GM18502 (cell line): ENCODE measurements around the gene CACNA1H.

ENCODE experiments used
- ATAC-seq: cut with Tn5 transposase; IDR thresholded peaks from one replicate; pipeline ENCODE4 v1.9.1; 2021; ENCODE audit warnings: mild to moderate bottlenecking; ENCODE audit not compliant: unreplicated experiment, poor library complexity

CACNA1H gene

DNA sequence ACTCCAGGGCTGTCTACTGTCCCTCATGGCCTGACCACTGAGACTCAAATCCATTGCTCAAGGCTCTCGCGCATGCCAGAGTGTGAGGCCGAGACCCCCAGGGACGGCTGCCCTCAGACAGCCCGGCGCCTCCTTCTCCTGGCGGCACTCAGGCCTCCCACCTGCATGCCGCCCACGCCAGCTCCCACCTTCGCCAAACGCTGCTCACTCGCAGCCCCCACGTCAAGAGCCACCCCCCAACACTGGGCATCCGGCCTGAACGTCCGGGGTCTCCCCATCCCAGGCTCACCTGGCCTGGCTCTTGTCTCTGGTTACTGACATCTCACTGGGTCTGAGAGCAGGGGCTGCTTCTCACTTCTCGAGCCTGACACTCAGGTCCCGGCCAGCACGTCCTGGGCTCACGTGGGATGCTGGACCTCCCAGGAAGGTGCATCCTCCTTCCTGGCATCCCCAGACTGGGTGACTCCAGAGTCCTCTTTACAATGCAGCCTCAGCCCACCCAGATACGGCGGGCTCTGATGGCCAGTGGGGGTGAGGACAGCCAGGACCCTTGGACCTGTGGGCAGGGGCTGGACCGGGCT, 12.2 kb upstream of the CACNA1H start:
- no peak for ATAC-seq

DNA sequence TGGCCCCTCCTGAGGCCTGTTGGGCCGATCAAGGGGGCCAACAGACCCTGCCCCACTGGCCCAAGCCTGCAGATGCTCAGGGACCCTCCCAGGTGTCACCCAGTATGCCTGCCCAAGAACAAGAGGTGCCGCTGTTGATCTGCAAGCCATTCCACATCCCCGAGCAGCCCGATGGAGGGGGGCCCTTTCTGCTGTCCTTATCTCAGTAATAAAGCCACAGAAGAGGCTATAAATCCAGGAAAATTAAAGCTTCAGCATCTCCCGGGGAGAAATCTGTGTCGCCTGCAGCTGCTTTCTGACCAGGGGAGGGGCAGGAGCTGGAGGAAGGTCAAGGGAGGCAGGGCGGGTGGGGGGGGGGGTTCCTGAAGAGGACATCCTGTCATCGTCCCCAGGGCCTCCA, 11.7 kb upstream of the CACNA1H start:
- no peak for ATAC-seq

DNA sequence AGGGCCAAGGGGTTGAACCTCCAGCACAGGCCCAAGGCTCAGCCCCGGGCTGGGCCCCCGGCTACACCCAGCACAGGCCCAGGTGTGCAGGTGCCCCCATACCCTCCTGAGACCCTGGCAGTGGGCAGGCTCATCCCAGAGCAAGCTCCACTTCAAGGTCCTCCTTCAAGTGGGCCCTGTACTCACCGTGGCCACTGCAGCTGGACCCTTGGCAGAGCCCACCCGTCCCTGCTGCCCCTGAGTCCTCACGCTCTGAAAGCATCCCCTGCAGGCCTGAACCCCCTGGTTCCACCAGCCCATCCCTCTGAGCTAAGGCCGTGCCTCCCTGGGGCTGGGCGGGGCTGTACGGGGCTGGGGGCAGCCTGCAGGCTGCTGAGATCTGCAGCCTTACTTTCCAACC, 11.2 kb upstream of the CACNA1H start:
- ATAC-seq: no peak

DNA sequence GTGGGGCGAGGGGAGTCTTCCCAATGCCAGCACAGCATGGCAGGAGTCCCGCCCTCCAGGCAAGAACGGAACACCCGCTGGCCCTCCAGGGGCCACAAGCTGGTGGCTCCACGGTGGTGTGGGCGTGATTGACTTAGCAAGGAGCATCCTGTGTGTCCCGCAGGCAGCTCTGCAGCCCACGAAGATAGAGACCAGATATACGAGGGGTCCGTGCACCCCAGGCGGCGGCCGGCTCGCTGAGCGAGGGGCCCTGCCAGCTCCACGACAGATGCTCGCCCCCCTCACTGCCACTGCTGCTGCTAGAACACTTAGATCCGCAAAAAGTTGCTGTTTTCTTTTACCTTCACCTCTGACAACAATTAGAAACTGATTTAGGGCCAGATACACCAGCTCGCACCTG, 10.0 kb upstream of the CACNA1H start:
- no peak for ATAC-seq

DNA sequence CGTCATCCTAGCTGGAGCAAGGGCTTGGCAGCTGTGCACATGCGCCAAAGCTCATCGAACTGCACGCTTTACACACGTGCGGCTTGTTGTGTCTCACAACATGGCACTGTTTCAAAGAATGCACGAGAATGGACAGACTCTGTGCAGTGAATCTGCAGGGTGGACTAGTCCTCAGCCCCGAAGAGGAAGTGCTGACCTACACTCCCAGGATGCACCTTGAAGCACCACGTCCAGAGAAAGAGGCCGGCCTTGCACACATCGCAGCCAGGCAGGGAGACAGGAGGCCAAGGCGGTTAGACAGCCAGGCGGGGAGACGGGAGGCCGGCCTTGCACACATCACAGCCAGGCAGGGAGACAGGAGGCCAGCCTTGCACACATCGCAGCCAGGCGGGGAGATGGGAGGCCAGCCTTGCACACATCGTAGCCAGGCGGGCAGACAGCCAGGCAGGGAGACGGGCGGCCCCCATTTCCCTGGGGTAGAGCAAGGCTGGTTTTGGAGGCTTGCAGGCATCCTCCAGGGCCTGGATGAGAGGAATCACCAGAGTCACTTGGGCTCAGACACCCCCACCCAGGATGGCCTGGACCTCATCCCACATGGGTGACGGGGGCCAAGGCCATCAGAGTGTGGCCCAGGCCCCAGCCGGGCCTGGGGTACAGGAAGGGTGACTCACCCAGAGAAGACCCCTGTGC, 9.0 kb upstream of the CACNA1H start:
- ATAC-seq: no peak

DNA sequence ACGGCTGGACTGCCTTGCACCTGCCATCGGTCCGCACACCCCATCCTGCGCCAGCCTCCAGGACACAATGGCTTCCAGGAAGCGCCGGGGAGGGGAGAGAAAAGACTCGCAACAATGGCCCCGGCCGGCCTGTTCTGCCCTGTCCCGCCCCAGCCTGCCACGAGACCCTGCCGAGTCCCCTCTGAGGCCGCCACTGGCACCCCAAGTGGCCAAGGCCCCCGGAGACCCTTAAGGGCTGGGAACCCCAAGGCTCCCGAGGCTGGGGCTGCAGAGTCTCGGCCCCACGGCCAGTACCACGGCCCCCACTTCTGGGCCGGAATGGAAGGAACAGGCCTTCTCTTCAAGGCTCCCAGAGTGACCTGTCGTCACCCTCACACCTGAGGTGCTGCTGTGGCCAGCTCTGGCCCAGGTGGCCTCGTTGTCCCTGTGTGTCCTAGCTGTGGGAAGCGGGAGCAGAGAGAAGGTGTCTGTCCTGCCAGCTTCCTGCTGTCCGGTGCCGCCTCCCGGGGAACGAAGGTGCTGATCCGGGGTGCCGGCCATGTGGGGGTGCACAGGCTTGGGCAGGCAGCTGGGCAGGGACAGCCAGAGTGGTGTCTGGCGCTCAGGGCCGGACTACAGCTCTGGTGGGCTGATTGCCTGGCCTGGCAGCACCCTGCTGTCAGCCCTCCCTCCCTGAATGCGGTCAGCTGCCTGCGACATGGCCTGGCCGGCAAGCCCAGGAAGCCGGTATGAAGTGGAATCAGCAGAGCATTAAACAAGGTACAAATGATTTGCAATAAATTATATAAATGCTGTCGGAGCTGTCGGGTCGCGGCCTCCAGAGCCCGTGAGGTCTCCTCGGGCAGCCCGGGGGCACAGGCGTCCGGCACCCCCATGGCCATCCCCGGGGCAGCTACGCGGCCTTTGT, 8.2 kb upstream of the CACNA1H start:
- ATAC-seq: no peak

DNA sequence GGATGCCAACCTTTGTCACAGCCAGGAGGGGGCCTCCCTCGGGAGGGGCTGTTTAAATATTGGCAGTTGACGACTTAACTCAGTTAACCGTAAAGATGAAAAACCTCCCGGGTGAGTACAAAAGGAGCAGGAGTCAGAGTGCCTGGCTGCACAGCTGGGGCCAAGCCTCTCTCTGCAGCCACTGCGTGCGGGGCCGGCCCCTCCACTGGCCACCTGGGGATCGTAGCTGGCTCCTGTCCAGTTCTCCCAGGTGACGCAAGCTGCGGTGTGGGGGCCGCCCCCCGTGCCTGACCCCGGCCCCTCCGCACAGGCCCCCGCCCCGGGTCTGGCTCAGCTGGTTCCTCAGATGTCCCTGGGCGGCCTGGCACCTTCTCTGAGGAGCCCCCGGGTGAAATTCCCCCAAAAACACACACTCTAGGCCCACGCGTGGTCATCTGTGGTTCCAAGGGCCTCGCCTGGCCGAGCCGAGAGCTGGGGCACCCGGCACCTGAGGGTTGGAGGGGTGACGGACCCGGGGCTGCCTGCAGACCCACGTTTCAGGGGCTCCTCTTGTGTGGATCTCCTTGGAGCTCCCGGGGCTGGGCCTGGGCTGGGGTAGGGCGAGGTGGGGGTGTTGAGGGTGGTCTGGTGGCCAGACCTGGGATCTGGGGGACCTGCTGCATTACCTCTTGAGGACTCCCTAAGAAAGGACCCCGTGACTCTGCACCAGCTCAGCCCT, 7.4 kb upstream of the CACNA1H start:
- no peak for ATAC-seq

DNA sequence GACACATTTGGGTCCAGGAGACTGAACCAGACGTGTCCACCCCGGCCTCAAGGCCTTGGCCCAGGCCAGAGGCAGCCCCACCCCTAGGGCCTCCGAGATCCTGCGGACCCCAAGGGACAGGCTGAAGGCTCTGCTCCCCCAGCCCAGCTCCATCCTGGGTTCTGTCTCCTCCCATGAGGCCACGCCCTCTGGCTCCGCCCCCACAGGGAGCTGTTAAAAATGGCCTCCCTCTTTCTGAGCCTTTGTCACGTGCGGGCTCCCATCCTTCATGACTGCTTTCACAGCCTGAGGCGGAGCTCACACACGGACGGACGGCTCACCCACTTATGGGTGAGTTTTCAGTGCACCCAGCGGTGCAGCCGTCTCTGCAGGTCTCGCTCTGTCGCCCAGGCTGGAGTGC, 6.5 kb upstream of the CACNA1H start:
- ATAC-seq: no peak

DNA sequence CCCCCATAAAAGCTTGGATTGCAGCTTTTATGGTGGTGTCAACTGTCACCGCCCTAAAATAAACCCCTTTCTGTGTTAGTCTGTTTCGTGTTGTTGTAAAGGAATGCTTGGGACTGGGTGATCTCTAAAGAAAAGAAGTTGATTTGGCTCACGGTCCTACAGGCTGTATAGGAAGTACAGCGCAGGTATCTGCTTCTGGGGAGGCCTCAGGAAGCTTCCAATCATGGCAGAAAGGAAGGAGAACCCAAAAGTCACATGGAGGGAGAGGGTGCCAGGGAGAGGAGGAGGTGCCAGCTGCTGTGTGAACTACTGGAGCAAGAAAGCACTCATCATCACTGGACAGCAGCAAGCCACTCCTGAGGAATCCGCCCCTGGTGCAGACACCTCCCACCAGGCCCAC, 5.9 kb upstream of the CACNA1H start:
- ATAC-seq: no peak

DNA sequence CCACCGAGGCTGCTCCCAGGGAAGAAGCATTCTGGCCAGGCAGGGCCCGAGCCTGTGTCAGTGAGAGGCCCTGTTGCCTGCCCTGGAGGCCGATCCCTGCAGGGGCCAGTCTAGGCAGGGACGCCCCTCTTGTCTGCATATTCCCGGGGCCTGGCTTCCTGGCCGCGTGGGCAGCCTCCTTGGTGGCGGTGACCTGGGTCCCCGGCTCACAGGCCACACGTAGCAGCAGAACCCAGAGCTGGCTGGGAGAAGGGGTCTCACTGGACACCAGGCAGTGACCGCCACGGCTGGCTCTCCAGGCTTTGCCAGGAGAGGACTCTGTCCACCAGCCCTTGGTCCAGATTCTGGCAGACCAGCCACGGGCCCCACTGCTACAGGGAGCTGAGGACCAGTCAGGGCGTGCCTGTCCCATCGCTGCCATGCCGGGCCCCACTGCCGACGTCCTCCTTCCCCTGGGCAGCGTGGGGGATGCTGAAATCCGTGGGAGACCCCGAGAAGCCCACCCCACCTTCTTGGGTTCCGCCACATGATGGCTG, 3.7 kb upstream of the CACNA1H start:
- no peak for ATAC-seq

DNA sequence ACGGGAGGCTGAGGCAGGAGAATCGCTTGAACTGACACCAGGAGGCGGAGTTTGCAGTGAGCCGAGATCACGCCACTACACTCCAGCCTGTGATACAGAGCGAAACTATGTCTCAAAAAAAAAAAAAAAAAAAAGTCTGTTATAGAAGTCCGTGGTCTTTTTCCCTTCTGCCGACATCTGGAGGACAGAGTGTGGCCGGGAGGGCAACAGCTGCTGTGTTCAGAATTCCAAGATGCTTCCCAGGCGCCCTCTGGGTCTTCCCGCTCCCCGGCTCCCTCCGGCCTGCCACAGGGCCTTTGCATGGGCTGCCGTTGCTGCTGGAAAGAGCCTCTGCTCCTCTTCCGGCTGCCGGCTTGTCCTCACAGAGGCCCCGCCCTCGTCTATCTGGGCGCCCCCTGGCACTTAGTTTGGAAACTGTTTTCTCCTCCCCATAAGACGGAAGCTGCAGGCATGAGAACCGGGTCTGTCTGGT, 2.4 kb upstream of the CACNA1H start:
- no peak for ATAC-seq

DNA sequence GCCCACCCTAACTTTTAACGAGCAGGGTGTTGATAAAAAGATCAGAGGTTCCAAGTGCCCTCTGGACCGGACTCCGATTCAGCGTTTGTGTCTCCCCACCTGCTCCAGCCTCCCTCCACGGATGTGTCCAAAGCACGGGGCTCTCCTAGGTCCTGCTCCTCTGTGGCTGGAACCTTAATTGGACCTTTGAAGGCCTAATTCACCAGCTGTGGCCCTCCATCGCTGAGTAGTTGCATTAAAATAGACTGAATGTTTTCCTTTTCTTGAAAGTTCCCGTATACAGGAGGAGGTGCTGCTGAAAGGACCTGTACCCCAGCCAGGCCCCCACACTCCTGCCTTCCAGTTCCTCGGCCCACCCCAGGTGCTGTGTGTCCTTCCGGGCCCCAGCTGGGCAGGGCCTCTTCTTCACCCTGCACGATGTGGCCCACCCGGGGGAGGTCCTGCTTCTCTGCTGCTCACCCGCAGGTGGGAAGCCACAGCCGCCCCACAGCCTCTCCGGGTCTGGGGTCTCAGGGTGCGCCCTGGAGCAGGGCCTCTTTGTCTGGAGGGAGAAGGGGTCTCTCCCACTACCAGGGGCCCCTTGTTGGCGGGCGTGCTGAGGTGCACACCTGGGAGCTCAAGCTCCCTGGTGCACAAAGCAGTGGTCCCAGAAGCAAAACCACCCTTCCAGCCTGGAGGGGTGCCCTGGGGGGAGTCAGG, 1.3 kb upstream of the CACNA1H start:
- no peak for ATAC-seq

DNA sequence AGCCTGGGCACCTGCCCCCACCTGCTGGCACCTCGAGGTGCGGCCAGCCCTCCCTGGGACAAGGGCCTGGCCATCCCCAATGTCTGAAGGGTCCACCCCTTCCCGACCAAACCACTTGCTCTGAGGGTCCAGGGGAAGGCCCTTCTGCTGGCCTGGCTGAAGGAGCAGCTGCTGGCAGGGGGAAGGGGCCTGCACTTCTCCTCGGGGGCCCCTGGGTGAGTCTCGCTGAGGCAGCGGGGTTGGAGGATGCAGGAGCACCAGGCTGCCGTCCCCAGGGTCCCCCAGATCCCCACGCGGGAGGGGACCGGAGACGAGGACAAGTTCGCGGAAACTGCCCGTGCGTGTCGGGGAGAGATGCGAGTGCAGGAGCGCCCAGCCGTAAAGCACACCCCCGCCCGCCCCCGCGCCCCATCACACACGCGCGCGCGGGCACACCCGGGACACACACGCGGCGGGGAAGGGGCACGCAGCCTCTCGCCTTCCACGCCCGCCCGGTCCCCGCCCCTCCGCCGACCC, 725 bp upstream of the CACNA1H start:
- no peak for ATAC-seq

DNA sequence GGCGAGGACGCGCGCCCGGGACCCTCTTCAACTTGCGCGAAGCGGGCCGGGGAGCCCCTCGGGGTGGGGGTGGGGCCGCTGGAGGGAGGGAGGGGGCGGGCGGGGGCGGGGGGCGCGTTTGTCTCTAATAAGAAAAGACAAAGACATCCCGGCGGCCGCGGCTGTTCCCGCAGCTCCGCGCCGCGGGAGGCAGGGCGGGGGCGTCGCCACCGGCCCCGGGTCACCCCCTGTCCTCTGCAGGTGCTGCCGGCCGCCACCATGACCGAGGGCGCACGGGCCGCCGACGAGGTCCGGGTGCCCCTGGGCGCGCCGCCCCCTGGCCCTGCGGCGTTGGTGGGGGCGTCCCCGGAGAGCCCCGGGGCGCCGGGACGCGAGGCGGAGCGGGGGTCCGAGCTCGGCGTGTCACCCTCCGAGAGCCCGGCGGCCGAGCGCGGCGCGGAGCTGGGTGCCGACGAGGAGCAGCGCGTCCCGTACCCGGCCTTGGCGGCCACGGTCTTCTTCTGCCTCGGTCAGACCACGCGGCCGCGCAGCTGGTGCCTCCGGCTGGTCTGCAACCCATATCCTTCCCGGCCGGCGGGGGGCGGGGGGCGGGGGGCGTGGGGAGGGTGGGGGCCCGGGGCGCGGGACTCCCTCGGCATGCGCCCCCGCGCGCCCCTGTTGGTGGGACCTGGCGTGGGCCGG, 714 bp downstream of the CACNA1H start:
- no peak for ATAC-seq

DNA sequence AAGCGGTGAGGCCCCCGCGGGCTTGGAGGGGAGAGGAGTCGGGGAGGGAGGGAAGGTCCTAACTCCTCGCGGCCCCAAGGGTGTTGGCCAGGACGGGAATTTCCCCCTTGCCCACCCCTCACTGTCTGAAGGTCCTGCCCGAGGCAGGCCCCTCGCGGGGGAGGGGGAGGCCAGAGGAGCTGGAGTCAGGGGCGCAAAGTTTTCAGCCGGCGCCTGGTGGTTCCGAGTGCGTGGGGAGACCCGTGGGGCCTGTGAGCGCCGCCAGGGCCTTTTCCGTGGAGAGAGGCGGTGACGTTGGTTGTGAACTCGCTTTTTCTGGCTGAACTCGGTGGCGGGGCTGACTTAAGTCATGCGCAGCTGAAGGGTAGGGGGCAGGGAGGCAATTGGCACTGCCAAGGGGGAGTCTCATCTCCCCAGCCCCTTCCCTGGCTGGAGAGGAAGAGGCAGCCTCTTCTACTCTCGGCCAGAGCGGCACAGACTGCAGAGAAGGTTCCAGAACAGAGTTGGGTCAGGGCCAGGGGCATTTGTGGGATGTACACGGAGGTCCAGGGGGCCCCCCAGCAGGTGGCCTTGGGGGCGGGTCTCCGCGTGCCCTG, 1.5 kb downstream of the CACNA1H start:
- ATAC-seq: no peak

DNA sequence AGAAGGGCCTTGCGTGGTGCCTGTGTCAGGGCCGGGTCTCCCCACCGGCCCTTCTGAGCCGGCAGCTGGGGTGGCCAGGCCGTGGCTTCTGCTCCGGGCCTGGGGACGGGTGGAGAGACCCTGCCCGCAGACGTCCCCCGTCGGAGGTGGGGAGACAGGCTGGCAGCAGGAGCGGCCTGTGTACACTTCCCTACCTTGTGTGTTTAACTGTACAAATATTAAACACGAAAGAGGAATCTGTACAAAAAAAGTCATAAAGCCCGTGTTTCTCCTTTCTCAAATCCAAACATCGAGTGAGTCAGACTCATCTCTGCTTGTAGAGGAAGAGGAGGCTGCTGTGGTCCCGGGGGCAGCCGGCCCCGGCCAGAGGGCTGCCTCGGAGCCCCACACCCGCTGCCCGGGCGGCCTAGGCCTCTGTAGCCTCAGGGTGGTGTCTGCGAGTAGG, 2.0 kb downstream of the CACNA1H start:
- no peak for ATAC-seq

DNA sequence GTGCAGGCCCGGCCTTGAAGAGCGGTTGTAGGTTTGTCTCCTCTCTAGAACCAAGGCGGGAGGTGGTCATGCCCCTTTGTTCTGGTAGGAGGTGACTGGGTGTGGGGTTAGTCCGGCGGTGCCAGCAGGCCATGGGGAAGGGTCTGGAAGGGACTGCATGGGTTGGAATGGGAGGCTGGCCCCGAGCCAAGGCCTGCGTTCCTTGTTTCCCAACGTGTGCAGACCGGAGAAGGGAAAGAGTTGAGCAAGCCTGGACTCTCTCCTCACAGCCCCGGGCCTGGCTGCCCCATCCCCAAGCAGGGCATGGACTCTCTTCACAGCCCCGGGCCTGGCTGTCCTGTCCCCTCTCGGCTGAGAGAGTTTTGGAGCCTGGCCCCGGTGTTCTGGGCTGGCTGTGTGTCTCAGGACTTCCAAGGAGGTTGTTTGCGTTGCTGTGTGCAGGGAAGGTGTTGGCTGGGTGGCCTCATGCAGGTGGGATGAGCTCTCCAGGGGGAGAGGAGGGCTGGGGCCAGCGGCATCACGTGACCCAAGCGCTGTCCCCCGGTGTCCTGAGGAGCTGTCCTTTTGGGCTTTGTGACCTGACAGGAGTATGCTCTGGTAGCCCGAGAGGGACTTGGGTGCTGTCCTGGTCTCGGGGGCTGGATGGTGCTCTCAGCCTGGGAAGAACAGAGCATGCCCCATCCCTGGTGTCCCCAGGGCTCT, 2.6 kb downstream of the CACNA1H start:
- no peak for ATAC-seq
